Measurements from ENCODE around the gene FTO. TPM values are rescaled to one million over a fixed set of nuclear protein-coding genes. Genes with fewer than 3 reads are reported as not detected.
A peak's percentile ranks its signal among the peaks of the same experiment; 100 is the strongest.

The FTO gene
- total and polyA plus RNA-seq, 7 experiments from 2014 or later = 47.2 to 104 (median 58.3) TPM

DNA sequence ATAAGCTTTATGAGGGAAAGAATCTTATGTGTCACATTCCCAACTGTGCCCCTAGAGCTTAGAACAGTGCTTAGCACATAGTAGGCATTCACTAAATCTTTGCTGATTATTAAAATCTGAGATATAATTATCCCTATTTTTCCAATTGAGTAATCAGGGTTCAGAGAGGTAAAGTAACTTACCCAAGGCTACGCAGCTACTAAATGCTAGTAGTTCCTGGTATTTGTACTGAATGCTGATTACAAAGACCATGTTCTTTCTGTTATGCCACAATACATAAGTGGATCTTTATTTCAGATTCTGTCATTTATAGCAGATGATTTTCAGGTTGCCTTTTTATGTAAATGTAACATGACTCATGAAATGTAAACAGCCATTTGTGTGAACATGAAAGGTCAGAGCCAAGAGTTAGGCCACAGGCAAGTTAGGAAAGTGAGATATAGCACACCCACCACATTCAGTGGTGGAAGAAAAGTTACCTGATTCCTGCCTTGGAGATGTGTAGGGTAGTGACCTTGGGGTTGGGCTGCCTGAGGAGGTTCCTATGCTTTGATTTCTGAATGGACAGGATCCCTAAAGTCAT is 77.2 kb downstream of the FTO start:
- DNase-seq (no peak), ATAC-seq (no peak)
- H3K4me3 Mint-ChIP-seq = no peak overlapping the region
- H3K9me3 ChIP-seq (ENCODE audit: control insufficient read depth in 2 of 3, low read length in 3 of 3) = no peaks in the 10 kb centered on the region
- no peak overlapping the region for H3K4me3 ChIP-seq (ENCODE audit: low read length)
- intact Hi-C loops (cut with micrococcal nuclease) = no loop called here
- ChIA-PET POLR2A (no interaction called here), CTCF (no interaction called here)
- H3K27me3 ChIP-seq (ENCODE audit: control insufficient read depth in 2 of 2, insufficient read depth in 2 of 2, low read length in 2 of 2) = no peaks in the 10 kb centered on the region
- H3K9me3 Mint-ChIP-seq = peaks cover 0 to 1% (median 0%) of the 10 kb centered on the region in 11 donors
- no peaks in the 10 kb centered on the region for H3K4me1 ChIP-seq (ENCODE audit: control insufficient read depth in 2 of 2, insufficient read depth in 2 of 2, low read length in 2 of 2)
- no peaks in the 10 kb centered on the region for H3K27me3 Mint-ChIP-seq
- no peaks in the 10 kb centered on the region for H3K36me3 ChIP-seq (ENCODE audit: control insufficient read depth in 2 of 3, insufficient read depth in 3 of 3, low read length in 3 of 3)
- no peak overlapping the region for H3K27ac Mint-ChIP-seq
- no peak overlapping the region for H3K27ac ChIP-seq (ENCODE audit: low read depth, low read length)
- peaks cover 5 to 68% (median 33%) of the 10 kb centered on the region in 7 donors for H3K4me1 Mint-ChIP-seq
- peaks cover 0 to 10% (median 4%) of the 10 kb centered on the region in 5 donors for H3K36me3 Mint-ChIP-seq

DNA sequence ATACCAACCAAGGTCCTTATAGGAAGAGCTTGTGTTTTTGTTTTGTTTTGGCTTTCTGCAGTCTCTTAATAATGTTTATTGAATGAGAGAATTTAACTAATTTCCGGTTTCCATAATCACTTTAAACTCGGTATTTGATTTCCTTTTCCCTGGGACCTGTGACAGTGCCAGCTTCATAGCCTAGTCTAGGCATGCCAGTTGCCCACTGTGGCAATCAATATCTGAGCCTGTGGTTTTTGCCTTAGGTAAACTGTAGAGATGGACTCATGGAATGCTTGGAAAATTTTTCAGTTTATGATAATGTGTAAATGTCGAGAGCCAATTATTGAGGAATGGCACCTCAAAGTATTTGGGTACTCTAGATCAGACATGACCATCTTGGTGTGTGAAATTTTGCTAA is 78.2 kb downstream of the FTO start:
- H3K27ac Mint-ChIP-seq = no peak overlapping the region
- CTCF ChIA-PET = no interaction called here
- ATAC-seq = no peak

DNA sequence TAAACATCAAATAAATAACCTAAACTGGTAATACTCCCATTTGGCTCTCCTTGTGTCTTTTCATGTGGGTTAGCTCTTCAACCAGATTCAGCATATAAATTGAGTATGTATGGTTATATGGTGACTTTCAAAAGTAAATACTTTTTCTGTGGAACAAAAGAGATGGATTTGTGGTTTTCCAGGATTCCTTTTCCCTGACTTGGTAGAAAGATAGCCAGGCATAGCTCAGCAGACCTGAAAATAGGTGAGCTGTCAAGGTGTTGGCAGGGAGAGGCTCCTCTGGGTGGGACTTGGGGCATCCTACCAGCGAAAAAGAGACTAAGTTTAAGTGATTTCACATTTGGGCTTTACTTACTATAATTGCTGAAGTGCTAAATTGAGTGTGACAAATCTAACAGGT is 80.3 kb downstream of the FTO start:
- POLR2A ChIA-PET = no interaction called here
- no peak for ATAC-seq

More for the DNA sequence above, 78.2 kb downstream of the FTO start:
- Mint-ChIP-seq H3K4me3 (no peak overlapping the region), H3K4me1 (peaks cover 4 to 70% (median 32%) of the 10 kb centered on the region in 7 donors), H3K27me3 (no peaks in the 10 kb centered on the region), H3K36me3 (peaks cover 0 to 14% (median 4%) of the 10 kb centered on the region in 5 donors), H3K9me3 (peaks cover 0 to 1% (median 0%) of the 10 kb centered on the region in 11 donors)
- Histone ChIP-seq H3K9me3 (ENCODE audit: control insufficient read depth in 2 of 3, low read length in 3 of 3) (no peaks in the 10 kb centered on the region), H3K27me3 (ENCODE audit: control insufficient read depth in 2 of 2, insufficient read depth in 2 of 2, low read length in 2 of 2) (no peaks in the 10 kb centered on the region), H3K4me1 (ENCODE audit: control insufficient read depth in 2 of 2, insufficient read depth in 2 of 2, low read length in 2 of 2) (no peaks in the 10 kb centered on the region), H3K27ac (ENCODE audit: low read depth, low read length) (no peak overlapping the region), H3K4me3 (ENCODE audit: low read length) (no peak overlapping the region), H3K36me3 (ENCODE audit: control insufficient read depth in 2 of 3, insufficient read depth in 3 of 3, low read length in 3 of 3) (no peaks in the 10 kb centered on the region)
- intact Hi-C loops (cut with micrococcal nuclease) = no loop called here
- DNase-seq = no peak
- POLR2A ChIA-PET = no interaction called here

DNA sequence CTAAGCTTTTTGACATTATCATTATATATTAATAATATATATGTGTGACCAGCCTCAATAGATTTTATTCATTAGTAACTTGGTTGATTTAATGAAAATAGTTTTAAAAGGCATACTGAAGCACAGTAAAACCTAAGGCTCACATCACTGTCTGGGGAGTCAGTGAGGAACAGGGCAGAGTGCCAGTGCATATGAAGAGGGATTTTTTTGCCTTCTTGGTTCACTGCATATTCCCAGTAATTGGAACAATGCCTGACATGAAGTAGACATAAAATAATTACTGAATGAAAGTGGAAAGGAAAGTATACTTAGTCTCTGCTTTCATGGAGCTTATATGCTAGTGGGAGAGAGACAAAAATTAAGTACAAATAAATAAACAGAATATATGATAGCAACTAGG is 81.1 kb downstream of the FTO start:
- Mint-ChIP-seq H3K27me3 (no peaks in the 10 kb centered on the region), H3K4me3 (no peak overlapping the region), H3K4me1 (peaks cover 4 to 64% (median 38%) of the 10 kb centered on the region in 7 donors), H3K36me3 (peaks cover 0 to 14% (median 4%) of the 10 kb centered on the region in 5 donors), H3K27ac (no peak overlapping the region), H3K9me3 (peaks cover 0 to 1% (median 0%) of the 10 kb centered on the region in 11 donors)
- POLR2A ChIA-PET = no interaction called here
- intact Hi-C loops (cut with micrococcal nuclease) = no loop called here
- Histone ChIP-seq H3K4me3 (ENCODE audit: low read length) (no peak overlapping the region), H3K4me1 (ENCODE audit: control insufficient read depth in 2 of 2, insufficient read depth in 2 of 2, low read length in 2 of 2) (no peaks in the 10 kb centered on the region), H3K9me3 (ENCODE audit: control insufficient read depth in 2 of 3, low read length in 3 of 3) (no peaks in the 10 kb centered on the region), H3K27ac (ENCODE audit: low read depth, low read length) (no peak overlapping the region), H3K27me3 (ENCODE audit: control insufficient read depth in 2 of 2, insufficient read depth in 2 of 2, low read length in 2 of 2) (no peaks in the 10 kb centered on the region), H3K36me3 (ENCODE audit: control insufficient read depth in 2 of 3, insufficient read depth in 3 of 3, low read length in 3 of 3) (no peaks in the 10 kb centered on the region)
- no peak for ATAC-seq
- no peak for DNase-seq
- CTCF ChIA-PET = no interaction called here

More for the DNA sequence above, 80.3 kb downstream of the FTO start:
- Mint-ChIP-seq H3K4me3 (no peak overlapping the region), H3K9me3 (peaks cover 0 to 1% (median 0%) of the 10 kb centered on the region in 11 donors), H3K36me3 (peaks cover 0 to 14% (median 4%) of the 10 kb centered on the region in 5 donors), H3K27ac (no peak overlapping the region), H3K4me1 (peaks cover 4 to 69% (median 43%) of the 10 kb centered on the region in 7 donors), H3K27me3 (no peaks in the 10 kb centered on the region)
- CTCF ChIA-PET = no interaction called here
- Histone ChIP-seq H3K9me3 (ENCODE audit: control insufficient read depth in 2 of 3, low read length in 3 of 3) (no peaks in the 10 kb centered on the region), H3K4me3 (ENCODE audit: low read length) (no peak overlapping the region), H3K27ac (ENCODE audit: low read depth, low read length) (no peak overlapping the region), H3K4me1 (ENCODE audit: control insufficient read depth in 2 of 2, insufficient read depth in 2 of 2, low read length in 2 of 2) (no peaks in the 10 kb centered on the region), H3K27me3 (ENCODE audit: control insufficient read depth in 2 of 2, insufficient read depth in 2 of 2, low read length in 2 of 2) (no peaks in the 10 kb centered on the region), H3K36me3 (ENCODE audit: control insufficient read depth in 2 of 3, insufficient read depth in 3 of 3, low read length in 3 of 3) (no peaks in the 10 kb centered on the region)
- DNase-seq = no peak
- intact Hi-C loops (cut with micrococcal nuclease) = no loop called here

DNA sequence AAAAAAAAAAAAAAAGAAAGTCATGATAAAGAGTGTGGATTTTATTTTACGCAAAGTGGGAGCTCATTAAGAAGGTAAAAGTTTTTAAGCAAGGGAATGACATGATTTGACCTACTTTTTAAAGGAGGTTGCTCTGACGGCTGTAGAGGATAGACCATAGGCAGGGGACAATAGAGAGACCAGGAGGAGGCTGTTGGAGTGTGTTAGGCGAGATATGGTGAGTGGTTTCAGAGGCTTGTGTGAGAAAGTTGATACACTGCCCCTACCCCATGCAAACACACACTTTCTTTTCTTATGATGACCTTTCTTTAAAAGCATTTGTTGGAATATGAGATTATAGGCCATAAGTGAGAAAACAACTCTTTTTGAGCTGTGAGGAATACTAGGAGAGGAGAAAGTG is 82.0 kb downstream of the FTO start:
- Histone ChIP-seq H3K4me1 (ENCODE audit: control insufficient read depth in 2 of 2, insufficient read depth in 2 of 2, low read length in 2 of 2) (no peaks in the 10 kb centered on the region), H3K4me3 (ENCODE audit: low read length) (no peak overlapping the region), H3K27ac (ENCODE audit: low read depth, low read length) (no peak overlapping the region), H3K36me3 (ENCODE audit: control insufficient read depth in 2 of 3, insufficient read depth in 3 of 3, low read length in 3 of 3) (no peaks in the 10 kb centered on the region), H3K27me3 (ENCODE audit: control insufficient read depth in 2 of 2, insufficient read depth in 2 of 2, low read length in 2 of 2) (no peaks in the 10 kb centered on the region), H3K9me3 (ENCODE audit: control insufficient read depth in 2 of 3, low read length in 3 of 3) (no peaks in the 10 kb centered on the region)
- ChIA-PET POLR2A (no interaction called here), CTCF (no interaction called here)
- Mint-ChIP-seq H3K9me3 (peaks cover 0 to 1% (median 0%) of the 10 kb centered on the region in 11 donors), H3K27ac (peak overlapping the region in 1 of 9 donors; percentile 17), H3K4me1 (peaks cover 4 to 73% (median 46%) of the 10 kb centered on the region in 7 donors), H3K4me3 (no peak overlapping the region), H3K27me3 (no peaks in the 10 kb centered on the region), H3K36me3 (peaks cover 0 to 14% (median 4%) of the 10 kb centered on the region in 5 donors)
- intact Hi-C loops (cut with micrococcal nuclease) = no loop called here
- ATAC-seq = no peak
- DNase-seq = no peak

DNA sequence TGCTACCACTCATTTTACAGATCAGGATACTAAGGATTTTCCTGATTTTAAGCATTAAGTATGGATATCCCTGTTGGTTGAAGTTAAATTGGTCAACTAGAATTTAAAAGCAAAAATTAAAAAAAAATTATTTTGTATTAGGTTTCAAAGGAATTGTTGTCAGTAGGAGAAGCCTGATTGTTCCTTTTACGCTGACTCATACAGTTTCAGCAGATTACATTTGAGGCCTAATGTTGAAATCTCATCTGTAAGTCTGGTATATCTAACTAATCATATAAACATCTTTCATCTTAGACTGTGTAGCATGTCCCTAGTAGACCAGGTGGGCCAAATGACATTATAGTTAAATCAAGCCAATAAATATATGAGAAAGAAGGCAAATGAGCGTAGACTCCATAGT is 83.5 kb downstream of the FTO start:
- Mint-ChIP-seq H3K4me3 (no peak overlapping the region), H3K4me1 (peaks cover 2 to 62% (median 39%) of the 10 kb centered on the region in 7 donors), H3K27me3 (no peaks in the 10 kb centered on the region), H3K9me3 (peaks cover 0 to 1% (median 0%) of the 10 kb centered on the region in 11 donors), H3K27ac (no peak overlapping the region), H3K36me3 (peaks cover 0 to 10% (median 4%) of the 10 kb centered on the region in 5 donors)
- Histone ChIP-seq H3K27ac (ENCODE audit: low read depth, low read length) (no peak overlapping the region), H3K9me3 (ENCODE audit: control insufficient read depth in 2 of 3, low read length in 3 of 3) (no peaks in the 10 kb centered on the region), H3K4me3 (ENCODE audit: low read length) (no peak overlapping the region), H3K27me3 (ENCODE audit: control insufficient read depth in 2 of 2, insufficient read depth in 2 of 2, low read length in 2 of 2) (no peaks in the 10 kb centered on the region), H3K4me1 (ENCODE audit: control insufficient read depth in 2 of 2, insufficient read depth in 2 of 2, low read length in 2 of 2) (no peaks in the 10 kb centered on the region), H3K36me3 (ENCODE audit: control insufficient read depth in 2 of 3, insufficient read depth in 3 of 3, low read length in 3 of 3) (no peaks in the 10 kb centered on the region)
- DNase-seq (no peak), ATAC-seq (no peak)
- intact Hi-C loops (cut with micrococcal nuclease) = no loop called here
- POLR2A ChIA-PET = no interaction called here
- CTCF ChIA-PET = no interaction called here

DNA sequence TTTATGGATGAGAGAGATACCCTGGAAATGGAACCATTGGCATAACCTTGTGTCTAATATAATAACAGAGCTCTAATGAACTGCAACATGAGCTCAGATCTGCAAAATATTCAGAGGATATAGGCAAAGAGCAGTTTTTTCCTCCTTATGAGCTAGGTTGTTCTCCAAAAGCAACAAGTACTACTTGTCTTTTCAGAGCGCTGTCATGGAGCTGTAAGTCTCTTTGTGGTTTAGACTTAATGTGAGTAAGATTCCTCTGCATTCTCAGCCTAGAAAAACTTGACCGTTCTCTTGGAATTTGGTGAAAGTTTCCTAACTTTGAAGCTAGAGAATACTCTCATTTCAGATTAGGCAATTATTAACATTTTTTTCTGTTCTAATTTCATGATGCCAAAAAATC is 85.2 kb downstream of the FTO start:
- Histone ChIP-seq H3K27ac (ENCODE audit: low read depth, low read length) (no peak overlapping the region), H3K4me1 (ENCODE audit: control insufficient read depth in 2 of 2, insufficient read depth in 2 of 2, low read length in 2 of 2) (no peaks in the 10 kb centered on the region), H3K9me3 (ENCODE audit: control insufficient read depth in 2 of 3, low read length in 3 of 3) (no peaks in the 10 kb centered on the region), H3K36me3 (ENCODE audit: control insufficient read depth in 2 of 3, insufficient read depth in 3 of 3, low read length in 3 of 3) (no peaks in the 10 kb centered on the region), H3K27me3 (ENCODE audit: control insufficient read depth in 2 of 2, insufficient read depth in 2 of 2, low read length in 2 of 2) (no peaks in the 10 kb centered on the region), H3K4me3 (ENCODE audit: low read length) (no peak overlapping the region)
- POLR2A ChIA-PET = no interaction called here
- Mint-ChIP-seq H3K27ac (peak overlapping the region in 1 of 9 donors; percentile 83), H3K9me3 (peaks cover 0 to 1% (median 0%) of the 10 kb centered on the region in 11 donors), H3K36me3 (peaks cover 0 to 4% (median 0%) of the 10 kb centered on the region in 5 donors), H3K4me3 (no peak overlapping the region), H3K4me1 (peaks cover 0 to 58% (median 46%) of the 10 kb centered on the region in 7 donors), H3K27me3 (no peaks in the 10 kb centered on the region)
- CTCF ChIA-PET = no interaction called here
- no peak for DNase-seq
- no peak for ATAC-seq
- intact Hi-C loops (cut with micrococcal nuclease) = no loop called here

Measured in naive thymus-derived CD4-positive, alpha-beta T cell (primary cell).